Adrenal gland (tissue), 5 donors: ENCODE data around the gene NOM1.

Experiments used
- POLR2A ChIP-seq, 2 donors: fragments of 450-650 bp; IDR thresholded peaks; one replicate each; pipeline ENCODE4 v1.6.1; 2017; ENCODE audit warnings: antibody characterized with exemption in 2 of 2, mild to moderate bottlenecking in 2 of 2, moderate library complexity in 1 of 2
- TF ChIP-seq, protein P1 (sequence below), 6 experiments: fragments of 450-650 bp in 4 of 6; fragments of 200-600 bp in 2 of 6; sonication (generic) in 1 of 6; IDR thresholded peaks; 1 replicate in 5 of 6; 2 replicates in 1 of 6; pipeline versions ENCODE4 v1.5.1 to v1.8.0; 2016 to 2021; ENCODE audit warnings: antibody characterized with exemption in 6 of 6, mild to moderate bottlenecking in 2 of 6, moderate library complexity in 1 of 6
- donor health status: DM: no; HTN: no; CAD: no.

DNA sequence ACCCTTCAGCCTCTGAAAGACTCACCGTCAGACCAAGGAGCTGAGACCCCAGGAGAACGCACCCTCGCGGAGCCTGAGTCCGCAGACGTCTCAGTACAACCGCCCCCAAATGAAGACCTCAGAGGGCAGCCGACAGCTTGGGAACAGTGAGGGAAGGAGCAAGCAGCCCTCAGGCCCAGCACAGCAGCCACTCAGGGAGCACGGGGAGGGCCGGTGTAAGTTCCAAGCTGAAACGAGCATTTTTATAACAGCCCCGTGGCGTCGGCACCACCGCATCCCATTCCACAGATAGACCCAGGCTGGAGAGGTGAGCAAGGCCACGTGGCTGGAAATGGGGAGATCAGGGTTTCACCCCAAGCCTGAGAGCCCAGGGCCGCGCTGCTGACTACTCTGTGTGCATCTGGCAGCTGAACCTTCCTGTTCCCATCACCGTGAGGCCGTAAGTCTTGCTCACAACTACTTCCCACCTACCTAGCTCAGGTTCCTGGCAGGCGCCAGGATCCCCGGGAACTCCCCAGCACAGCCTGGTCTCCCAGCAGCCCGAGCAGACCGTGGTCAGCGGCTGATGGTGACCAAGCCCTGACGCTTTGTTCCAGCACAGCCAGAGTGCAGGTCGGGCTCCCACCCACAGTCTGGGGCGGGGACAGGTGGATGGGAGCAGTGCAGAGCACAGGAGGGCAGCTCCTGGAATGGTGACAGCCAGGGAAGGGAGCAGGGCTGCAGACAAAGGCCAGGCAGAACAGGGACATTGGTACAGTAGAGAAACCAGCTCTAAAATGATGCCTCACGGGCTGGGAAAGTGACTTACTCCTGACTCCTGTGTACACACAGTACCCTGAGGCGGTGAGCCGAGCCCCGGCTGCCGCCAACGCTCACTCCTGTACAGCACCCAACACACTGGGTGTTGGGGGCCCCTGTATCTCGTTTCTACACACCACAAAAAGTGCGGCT, 6.1 kb upstream of the NOM1 start:
- TF ChIP-seq, protein P1, sequence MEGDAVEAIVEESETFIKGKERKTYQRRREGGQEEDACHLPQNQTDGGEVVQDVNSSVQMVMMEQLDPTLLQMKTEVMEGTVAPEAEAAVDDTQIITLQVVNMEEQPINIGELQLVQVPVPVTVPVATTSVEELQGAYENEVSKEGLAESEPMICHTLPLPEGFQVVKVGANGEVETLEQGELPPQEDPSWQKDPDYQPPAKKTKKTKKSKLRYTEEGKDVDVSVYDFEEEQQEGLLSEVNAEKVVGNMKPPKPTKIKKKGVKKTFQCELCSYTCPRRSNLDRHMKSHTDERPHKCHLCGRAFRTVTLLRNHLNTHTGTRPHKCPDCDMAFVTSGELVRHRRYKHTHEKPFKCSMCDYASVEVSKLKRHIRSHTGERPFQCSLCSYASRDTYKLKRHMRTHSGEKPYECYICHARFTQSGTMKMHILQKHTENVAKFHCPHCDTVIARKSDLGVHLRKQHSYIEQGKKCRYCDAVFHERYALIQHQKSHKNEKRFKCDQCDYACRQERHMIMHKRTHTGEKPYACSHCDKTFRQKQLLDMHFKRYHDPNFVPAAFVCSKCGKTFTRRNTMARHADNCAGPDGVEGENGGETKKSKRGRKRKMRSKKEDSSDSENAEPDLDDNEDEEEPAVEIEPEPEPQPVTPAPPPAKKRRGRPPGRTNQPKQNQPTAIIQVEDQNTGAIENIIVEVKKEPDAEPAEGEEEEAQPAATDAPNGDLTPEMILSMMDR (IDR thresholded peaks at IDR 0.05), result no peak
- no peak for TF ChIP-seq POLR2A (IDR thresholded peaks at IDR 0.05)
